ENCODE results near the gene WNT7B. TPM values are rescaled to one million over a fixed set of nuclear protein-coding genes. Genes with fewer than 3 reads are reported as not detected.

The WNT7B gene
- total and polyA plus RNA-seq, 2 of the 8 experiments (the other 6 are each of a cell fraction or from before 2014, with no cell fraction given) = 0.14 to 0.24 TPM

GRCh38 chr22:45878051-45878781, 98.7 kb downstream of the WNT7B start:
- peak overlapping the region in 1 of 2 experiments; percentile 52; a peak in 2 of 4 replicates for H3K4me2 ChIP-seq (ENCODE audit: insufficient read depth in 1 of 2, low read depth in 2 of 2, low read length in 2 of 2)
- H4K8ac ChIP-seq (ENCODE audit: extremely low read depth, insufficient read depth, low read length) = no peak overlapping the region
- H3K36me3 ChIP-seq (ENCODE audit: control insufficient read depth in 2 of 4, insufficient read depth in 4 of 4, low read length in 3 of 4) = no peaks in the 10 kb centered on the region
- no peaks in the 10 kb centered on the region for H3K79me2 ChIP-seq (ENCODE audit: control insufficient read depth in 1 of 2, insufficient read depth in 2 of 2, low read length in 2 of 2)
- H4K20me1 ChIP-seq (replicated peaks in 1 of 2; ENCODE audit: control insufficient read depth in 1 of 2, insufficient read depth in 2 of 2, low read length in 2 of 2) = peaks cover 2 to 7% of the 10 kb centered on the region in 2 experiments
- ChIA-PET CTCF (ENCODE audit: partially characterized antibody) (interaction anchor here (0.9 to 6.3 kb wide), 14 partner anchors 12 to 301 kb away, joined by 3 to 78 read pairs (median 5); no protein-coding TSS in a partner anchor), POLR2A (ENCODE audit: partially characterized antibody) (interaction anchor here (1.0 kb wide), 2 partner anchors 11 to 14 kb away, joined by 3 to 4 read pairs; no protein-coding TSS in a partner anchor)
- H2AFZ ChIP-seq (ENCODE audit: low read length) = no peak overlapping the region
- no peak overlapping the region for H4K5ac ChIP-seq (ENCODE audit: insufficient read length, low read depth, low read length)
- H3K4ac ChIP-seq (replicated peaks; ENCODE audit: insufficient read length, low read depth, low read length) = no peak overlapping the region
- no peak overlapping the region; the same call in 1 of the 2 replicates for H3K18ac ChIP-seq (ENCODE audit: extremely low read depth, low read length)
- H3K9ac ChIP-seq (replicated peaks in 1 of 4; ENCODE audit: extremely low read depth in 1 of 4, low read depth in 3 of 4, low read length in 3 of 4) = no peak overlapping the region
- TF ChIP-seq SIN3A (conservative IDR thresholded peaks at IDR 0.05 in 1 of 2, IDR thresholded peaks at IDR 0.05 in 1 of 2; ENCODE audit: low read depth in 1 of 2, low read length in 2 of 2) = 0 out of 4 replicates have a peak, but pooled peaks have one; percentile 30 to 62
- no peak for TF ChIP-seq ATF2 (IDR thresholded peaks at IDR 0.05; ENCODE audit: low read length)
- H2BK20ac ChIP-seq (ENCODE audit: low read length) = no peak overlapping the region
- H2BK5ac ChIP-seq (ENCODE audit: low read depth, low read length) = no peak overlapping the region
- WGBS, 2 experiments (ENCODE audit: extremely low coverage in 1 of 2, insufficient coverage in 1 of 2, insufficient read length in 1 of 2, insufficient replicate concordance in 2 of 2, low coverage in 1 of 2, low lambda C conversion rate in 2 of 2, missing lambda C conversion rate in 1 of 2) = 52% methylated on average over 16 of the region's 25 CpGs; no CpG with 5 or more reads in 1 of the 2 experiments
- no peak overlapping the region for H3K14ac ChIP-seq (ENCODE audit: insufficient read length)
- H3K27me3 ChIP-seq (replicated peaks in 1 of 4; ENCODE audit: control insufficient read depth in 3 of 4, extremely low read depth in 1 of 4, insufficient read depth in 3 of 4, low read length in 3 of 4) = peaks cover 0 to 50% (median 30%) of the 10 kb centered on the region in 4 experiments; a peak in 6 of 7 replicates
- H2BK15ac ChIP-seq (ENCODE audit: low read length) = no peak overlapping the region
- H3K9me3 ChIP-seq (ENCODE audit: insufficient read depth in 2 of 2, low read depth in 1 of 2, low read length in 1 of 2) = no peaks in the 10 kb centered on the region
- no peak overlapping the region for H3K27ac ChIP-seq (ENCODE audit: low read depth, low read length)
- H2BK12ac ChIP-seq (ENCODE audit: low read depth, low read length) = no peak overlapping the region
- FAIRE-seq = no peak
- H3K4me1 ChIP-seq (replicated peaks in 1 of 4; ENCODE audit: control insufficient read depth in 3 of 4, insufficient read depth in 4 of 4, low read length in 3 of 4) = peaks cover 0 to 28% (median 22%) of the 10 kb centered on the region in 4 experiments; a peak in 6 of 7 replicates
- peak overlapping the region in 1 of 4 experiments; percentile 35; a peak in 1 of 8 replicates for H3K4me3 ChIP-seq (ENCODE audit: extremely low read depth in 1 of 4, insufficient read depth in 2 of 4, low read depth in 3 of 4, low read length in 4 of 4)
- peak in 1 of 2 experiments; percentile 68 for DNase-seq (ENCODE audit: low read depth in 1 of 2, low spot score in 2 of 2)
- no peak overlapping the region for H3K56ac ChIP-seq (replicated peaks; ENCODE audit: insufficient read length, low read depth, low read length)
- H4K91ac ChIP-seq (replicated peaks; ENCODE audit: insufficient read length, low read length) = no peak overlapping the region
- H3K23ac ChIP-seq (ENCODE audit: insufficient read length) = no peak overlapping the region
- H2AK5ac ChIP-seq (ENCODE audit: low read depth, low read length) = no peak overlapping the region
- no peak overlapping the region for H2BK120ac ChIP-seq (replicated peaks; ENCODE audit: low read depth, low read length)
- no peaks in the 10 kb centered on the region for H3K79me1 ChIP-seq (ENCODE audit: low read depth, low read length)
- no peaks in the 10 kb centered on the region; the same call in 1 of the 2 replicates for H3K23me2 ChIP-seq (ENCODE audit: low read depth, low read length)
